Embryonic facial prominence (tissue), 1 donor: ENCODE measurements around the gene TBX1.

Source experiments
- DNase-seq: peaks from one replicate; pipeline ENCODE4 v3.0.0-alpha.2; 2016; ENCODE audit errors: extremely low spot score

Gene TBX1

GRCh38 chr22:19811811-19812771 lies 51.5 kb downstream of the TBX1 start:
- no peak for DNase-seq

- no peak for DNase-seq
These were observed 52.3 kb downstream of the TBX1 start for GRCh38 chr22:19812910-19813309.

GRCh38 chr22:19814428-19814827 lies 53.9 kb downstream of the TBX1 start:
- no peak for DNase-seq

GRCh38 chr22:19815093-19815822 lies 54.7 kb downstream of the TBX1 start:
- DNase-seq = no peak

- no peak for DNase-seq
These were observed 55.3 kb downstream of the TBX1 start for GRCh38 chr22:19815823-19816290.

- DNase-seq = no peak
These were observed 56.0 kb downstream of the TBX1 start for GRCh38 chr22:19816372-19817119.
